Measurements from ENCODE around the gene EIF3F.

Gene EIF3F

DNA sequence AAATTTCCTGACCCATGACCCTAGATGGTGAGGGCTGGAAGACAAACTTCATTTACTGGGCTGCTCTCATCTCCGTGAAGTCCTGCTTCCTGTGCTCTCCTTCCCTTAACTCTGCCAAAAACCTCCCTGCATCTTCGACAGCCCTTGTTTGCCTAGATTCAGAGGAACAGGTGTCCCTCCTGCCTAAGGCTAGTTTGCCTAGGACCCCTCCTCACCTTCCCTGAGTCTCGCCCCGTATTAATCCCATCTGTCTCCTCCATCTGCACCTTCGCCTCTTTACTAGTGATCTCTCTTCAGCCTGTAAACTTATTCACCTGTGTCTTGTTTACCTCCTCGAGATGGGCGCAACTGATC lies 33.1 kb downstream of the EIF3F start:
- Histone ChIP-seq H3K4me1 (ENCODE audit: control insufficient read depth, insufficient read depth, low read length) (peaks cover 10% of the 10 kb centered on the region; the same call in 1 of the 2 replicates), H3K27ac (ENCODE audit: low read length) (no peak overlapping the region), H3K9me3 (ENCODE audit: control insufficient read depth, insufficient read depth, low read length) (no peaks in the 10 kb centered on the region), H3K27me3 (ENCODE audit: control insufficient read depth, insufficient read depth, low read length) (peaks cover 33% of the 10 kb centered on the region), H3K36me3 (ENCODE audit: control insufficient read depth, insufficient read depth, low read length) (no peaks in the 10 kb centered on the region), H3K4me3 (ENCODE audit: low read length) (no peak overlapping the region)
- no peak for DNase-seq (ENCODE audit: low read depth, low spot score)
- WGBS (ENCODE audit: insufficient coverage, insufficient read length): no CpG with 5 or more reads among the region's 7 CpGs

DNA sequence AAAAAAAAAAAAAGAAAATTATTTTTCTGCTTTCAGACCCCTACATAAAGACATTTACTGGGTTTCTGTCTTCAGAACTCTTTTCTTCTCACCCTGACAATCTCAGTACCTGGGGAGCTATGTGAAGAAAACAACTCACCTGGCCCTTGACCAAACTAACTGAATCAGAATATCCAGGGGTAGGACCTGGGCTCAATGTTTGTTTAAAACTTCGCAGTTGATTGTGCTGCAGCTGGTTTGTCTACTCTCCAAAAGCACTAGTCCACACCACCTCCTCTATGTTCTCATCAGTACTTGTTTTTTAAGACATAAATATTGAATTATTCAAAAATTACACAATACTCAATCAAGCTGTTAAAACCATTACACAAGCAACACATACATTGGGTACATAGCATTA lies 34.8 kb downstream of the EIF3F start:
- no CpG with 5 or more reads among the region's 1 CpG for WGBS (ENCODE audit: insufficient coverage, insufficient read length)
- no peak for DNase-seq (ENCODE audit: low read depth, low spot score)
- Histone ChIP-seq H3K4me1 (ENCODE audit: control insufficient read depth, insufficient read depth, low read length) (peaks cover 5% of the 10 kb centered on the region; the same call in 1 of the 2 replicates), H3K4me3 (ENCODE audit: low read length) (no peak overlapping the region), H3K9me3 (ENCODE audit: control insufficient read depth, insufficient read depth, low read length) (no peaks in the 10 kb centered on the region), H3K27me3 (ENCODE audit: control insufficient read depth, insufficient read depth, low read length) (peaks cover 28% of the 10 kb centered on the region), H3K36me3 (ENCODE audit: control insufficient read depth, insufficient read depth, low read length) (no peaks in the 10 kb centered on the region), H3K27ac (ENCODE audit: low read length) (no peak overlapping the region)

DNA sequence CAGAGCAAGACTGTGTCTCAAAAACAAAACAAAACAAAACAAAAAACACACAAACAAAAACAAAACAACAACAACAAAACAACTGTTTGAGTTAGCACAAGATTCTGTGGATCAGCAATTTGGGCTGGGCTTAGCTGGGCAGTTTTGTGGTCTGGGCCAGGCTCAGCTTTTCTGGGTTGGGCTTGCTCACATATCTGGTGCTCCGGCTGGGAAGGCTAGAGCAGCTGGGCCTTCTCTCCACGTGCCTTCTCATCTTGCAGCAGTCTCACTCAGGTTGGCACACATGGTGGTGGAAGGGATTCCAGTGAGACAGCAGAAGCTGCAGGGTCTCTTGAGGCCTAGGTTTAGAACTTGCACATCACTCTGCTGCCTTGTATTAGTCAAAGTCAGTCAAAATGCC lies 35.7 kb downstream of the EIF3F start:
- H3K9me3 ChIP-seq (ENCODE audit: control insufficient read depth, insufficient read depth, low read length): no peaks in the 10 kb centered on the region
- peaks cover 19% of the 10 kb centered on the region for H3K27me3 ChIP-seq (ENCODE audit: control insufficient read depth, insufficient read depth, low read length)
- DNase-seq (ENCODE audit: low read depth, low spot score): no peak
- H3K27ac ChIP-seq (ENCODE audit: low read length): no peak overlapping the region
- H3K36me3 ChIP-seq (ENCODE audit: control insufficient read depth, insufficient read depth, low read length): no peaks in the 10 kb centered on the region
- H3K4me3 ChIP-seq (ENCODE audit: low read length): no peak overlapping the region
- WGBS (ENCODE audit: insufficient coverage, insufficient read length): no CpG with 5 or more reads among the region's 2 CpGs
- H3K4me1 ChIP-seq (ENCODE audit: control insufficient read depth, insufficient read depth, low read length): peaks cover 5% of the 10 kb centered on the region; the same call in 1 of the 2 replicates

DNA sequence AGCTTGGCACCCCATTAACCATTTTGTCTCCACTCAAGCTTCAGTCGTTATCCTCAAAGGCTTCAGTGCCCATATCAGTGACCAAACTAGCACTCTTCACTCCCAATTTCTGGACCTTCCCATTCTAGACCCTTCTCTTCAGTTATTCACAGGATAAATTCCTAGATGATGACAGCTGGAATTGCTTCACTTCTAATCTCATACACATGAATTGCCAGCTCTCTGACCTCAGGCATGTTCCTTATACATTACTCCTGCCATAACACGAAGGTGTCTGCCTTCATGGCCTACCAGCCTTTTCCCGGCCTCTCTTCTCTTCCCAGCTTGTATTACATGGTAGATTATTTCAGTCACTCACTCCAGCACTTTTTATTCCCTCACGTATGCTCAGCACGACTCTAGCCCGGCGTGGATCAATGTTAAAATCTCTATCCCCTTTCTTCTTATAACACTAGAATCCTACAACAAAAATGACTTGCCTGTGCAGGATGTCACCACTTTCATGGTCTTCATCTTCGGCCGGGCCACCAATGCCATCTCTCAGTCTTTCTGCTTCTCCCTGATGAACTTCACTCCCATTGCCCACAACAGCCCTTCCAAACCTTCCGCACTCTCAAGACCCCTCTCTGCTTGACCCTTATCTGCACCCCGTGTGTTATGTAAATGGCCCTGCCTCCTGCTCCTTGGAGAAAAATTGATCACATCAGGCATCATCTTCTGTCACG lies 36.9 kb downstream of the EIF3F start:
- DNase-seq (ENCODE audit: low read depth, low spot score): no peak

DNA sequence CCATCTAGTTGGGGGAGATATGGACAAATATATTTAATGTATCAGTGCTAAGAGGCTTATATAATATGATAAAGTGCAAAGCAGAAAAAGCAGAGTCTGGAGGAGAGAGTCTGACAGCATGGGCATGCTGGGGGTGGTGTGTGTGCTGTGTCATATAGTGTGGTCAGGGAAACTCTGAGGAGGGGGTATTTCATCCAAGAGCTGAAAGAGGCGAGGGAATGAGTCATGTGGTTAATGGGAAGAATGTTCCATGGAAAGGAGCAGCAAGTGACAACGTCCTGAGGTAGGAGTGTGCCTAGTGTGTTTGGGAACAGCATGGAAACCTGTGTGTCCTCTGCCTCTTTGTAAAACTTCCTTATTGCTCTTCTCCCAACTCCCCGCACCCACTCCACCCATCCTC lies 38.0 kb downstream of the EIF3F start:
- WGBS (ENCODE audit: insufficient coverage, insufficient read length): no CpG with 5 or more reads among the region's 3 CpGs
- H3K9me3 ChIP-seq (ENCODE audit: control insufficient read depth, insufficient read depth, low read length): no peaks in the 10 kb centered on the region
- peaks cover 6% of the 10 kb centered on the region for H3K27me3 ChIP-seq (ENCODE audit: control insufficient read depth, insufficient read depth, low read length)
- H3K4me3 ChIP-seq (ENCODE audit: low read length): no peak overlapping the region
- no peaks in the 10 kb centered on the region for H3K4me1 ChIP-seq (ENCODE audit: control insufficient read depth, insufficient read depth, low read length)
- no peaks in the 10 kb centered on the region for H3K36me3 ChIP-seq (ENCODE audit: control insufficient read depth, insufficient read depth, low read length)
- H3K27ac ChIP-seq (ENCODE audit: low read length): no peak overlapping the region
- no peak for DNase-seq (ENCODE audit: low read depth, low spot score)

More for the DNA sequence above, 36.9 kb downstream of the EIF3F start:
- H3K4me1 ChIP-seq (ENCODE audit: control insufficient read depth, insufficient read depth, low read length): 0 out of 2 replicates have a peak, but pooled peaks cover 1% of the 10 kb centered on the region
- H3K36me3 ChIP-seq (ENCODE audit: control insufficient read depth, insufficient read depth, low read length): no peaks in the 10 kb centered on the region
- H3K4me3 ChIP-seq (ENCODE audit: low read length): no peak overlapping the region
- peaks cover 11% of the 10 kb centered on the region for H3K27me3 ChIP-seq (ENCODE audit: control insufficient read depth, insufficient read depth, low read length)
- H3K27ac ChIP-seq (ENCODE audit: low read length): no peak overlapping the region
- no peaks in the 10 kb centered on the region for H3K9me3 ChIP-seq (ENCODE audit: control insufficient read depth, insufficient read depth, low read length)
- no CpG with 5 or more reads among the region's 12 CpGs for WGBS (ENCODE audit: insufficient coverage, insufficient read length)

DNA sequence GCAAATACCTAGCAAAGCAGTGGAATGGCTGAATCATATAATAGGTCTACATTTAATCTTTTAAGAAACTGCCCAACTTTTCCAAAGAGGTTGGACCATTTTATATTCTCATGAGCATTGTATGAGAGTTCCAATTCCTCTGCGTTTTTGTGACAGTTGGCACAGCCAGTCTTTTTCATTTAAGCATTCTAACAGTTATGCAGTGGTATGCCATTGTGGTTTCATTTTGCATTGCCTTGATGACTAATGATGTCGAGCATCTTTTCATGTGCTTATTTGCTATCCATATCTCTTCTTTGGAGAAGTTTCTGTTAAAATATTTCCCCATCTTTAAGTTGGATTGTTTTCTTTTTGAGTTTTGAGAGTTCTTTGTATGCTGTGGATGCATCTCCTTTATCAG lies 38.7 kb downstream of the EIF3F start:
- no peak for DNase-seq (ENCODE audit: low read depth, low spot score)
- no peaks in the 10 kb centered on the region for H3K4me1 ChIP-seq (ENCODE audit: control insufficient read depth, insufficient read depth, low read length)
- H3K4me3 ChIP-seq (ENCODE audit: low read length): no peak overlapping the region
- WGBS (ENCODE audit: insufficient coverage, insufficient read length): no CpG with 5 or more reads among the region's 2 CpGs
- H3K27ac ChIP-seq (ENCODE audit: low read length): no peak overlapping the region
- no peaks in the 10 kb centered on the region; the same call in 1 of the 2 replicates for H3K27me3 ChIP-seq (ENCODE audit: control insufficient read depth, insufficient read depth, low read length)
- H3K9me3 ChIP-seq (ENCODE audit: control insufficient read depth, insufficient read depth, low read length): no peaks in the 10 kb centered on the region
- no peaks in the 10 kb centered on the region for H3K36me3 ChIP-seq (ENCODE audit: control insufficient read depth, insufficient read depth, low read length)

DNA sequence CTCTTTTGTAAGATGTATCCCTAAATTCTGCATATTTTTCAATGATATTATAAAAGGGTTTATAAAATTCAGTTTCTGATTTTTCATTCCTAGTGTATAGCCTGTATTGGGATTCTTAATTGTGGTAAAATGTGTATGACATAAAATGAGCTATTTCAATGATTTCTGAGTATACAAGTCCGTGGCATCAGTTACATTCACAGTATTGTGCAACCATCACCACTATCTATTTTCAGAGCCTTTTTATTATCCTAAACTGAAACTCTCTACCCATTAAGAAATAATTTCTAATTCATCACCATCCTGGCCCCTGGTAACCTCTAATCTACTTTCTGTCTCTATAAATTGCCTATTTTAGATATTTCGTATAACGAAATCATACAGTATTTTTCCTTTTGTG lies 39.8 kb downstream of the EIF3F start:
- Histone ChIP-seq H3K4me3 (ENCODE audit: low read length) (no peak overlapping the region), H3K27me3 (ENCODE audit: control insufficient read depth, insufficient read depth, low read length) (no peaks in the 10 kb centered on the region), H3K4me1 (ENCODE audit: control insufficient read depth, insufficient read depth, low read length) (no peaks in the 10 kb centered on the region)

DNA sequence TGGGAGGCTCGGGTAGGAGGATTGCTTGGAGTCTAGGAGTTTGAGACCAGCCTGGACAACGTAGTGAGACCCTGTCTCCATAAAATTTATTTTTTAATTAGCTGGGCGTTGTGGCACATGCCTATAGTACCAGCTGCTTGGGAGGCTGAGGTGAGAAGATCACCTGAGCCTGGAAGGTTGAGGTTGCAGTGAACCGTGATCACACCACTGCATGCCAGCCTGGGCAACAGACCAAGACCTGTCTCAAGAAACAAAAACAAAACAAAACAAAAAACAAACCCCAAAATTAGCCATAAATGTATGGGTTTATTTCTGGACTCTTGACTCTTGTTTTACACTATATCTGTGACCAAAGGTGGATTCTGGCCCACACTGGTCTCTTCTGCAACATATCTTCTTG lies 41.6 kb downstream of the EIF3F start:
- Histone ChIP-seq H3K36me3 (ENCODE audit: control insufficient read depth, insufficient read depth, low read length) (no peaks in the 10 kb centered on the region), H3K9me3 (ENCODE audit: control insufficient read depth, insufficient read depth, low read length) (no peaks in the 10 kb centered on the region), H3K4me1 (ENCODE audit: control insufficient read depth, insufficient read depth, low read length) (no peaks in the 10 kb centered on the region), H3K4me3 (ENCODE audit: low read length) (no peak overlapping the region), H3K27ac (ENCODE audit: low read length) (no peak overlapping the region), H3K27me3 (ENCODE audit: control insufficient read depth, insufficient read depth, low read length) (no peaks in the 10 kb centered on the region)
- WGBS (ENCODE audit: insufficient coverage, insufficient read length): no CpG with 5 or more reads among the region's 4 CpGs
- DNase-seq (ENCODE audit: low read depth, low spot score): no peak

More for the DNA sequence above, 39.8 kb downstream of the EIF3F start:
- no peak overlapping the region for H3K27ac ChIP-seq (ENCODE audit: low read length)
- H3K36me3 ChIP-seq (ENCODE audit: control insufficient read depth, insufficient read depth, low read length): no peaks in the 10 kb centered on the region
- DNase-seq (ENCODE audit: low read depth, low spot score): no peak
- H3K9me3 ChIP-seq (ENCODE audit: control insufficient read depth, insufficient read depth, low read length): no peaks in the 10 kb centered on the region
- WGBS (ENCODE audit: insufficient coverage, insufficient read length): no CpG with 5 or more reads among the region's 3 CpGs

DNA sequence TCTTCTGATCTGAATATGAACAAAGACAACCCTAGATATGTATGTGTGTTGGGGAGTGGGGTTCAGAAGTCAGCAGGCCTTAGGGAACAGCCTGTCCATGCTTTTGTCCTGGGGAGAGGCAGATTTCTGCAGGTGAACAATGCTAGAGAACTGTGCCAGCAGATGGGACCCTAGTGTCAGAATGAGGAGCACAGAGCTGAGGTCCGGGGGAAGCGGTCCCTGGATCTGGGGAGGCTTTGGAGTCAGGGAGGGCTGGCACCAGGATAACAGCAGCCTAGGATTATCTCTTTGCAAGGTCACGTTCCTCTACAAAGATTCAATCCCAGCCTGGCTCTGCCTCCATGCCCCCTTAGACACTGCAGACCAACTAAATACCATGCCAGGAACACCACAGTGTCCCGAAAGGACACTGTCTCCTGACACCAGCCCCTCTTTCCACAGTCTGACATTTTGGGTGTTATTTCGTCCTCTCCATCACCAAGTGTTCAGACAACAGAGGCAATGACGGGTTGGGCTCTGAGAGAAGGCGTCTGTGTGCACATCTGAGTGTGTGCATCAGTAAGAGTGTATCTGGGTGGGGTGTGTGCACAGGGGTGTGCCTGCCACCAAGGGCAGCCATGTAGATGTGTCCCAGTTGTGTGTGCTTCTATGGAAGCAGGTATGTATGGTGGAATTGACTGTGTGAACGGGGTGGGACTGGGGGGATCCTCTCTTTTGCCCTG lies 43.5 kb downstream of the EIF3F start:
- no peak for DNase-seq (ENCODE audit: low read depth, low spot score)
- Histone ChIP-seq H3K4me3 (ENCODE audit: low read length) (no peak overlapping the region), H3K4me1 (ENCODE audit: control insufficient read depth, insufficient read depth, low read length) (no peaks in the 10 kb centered on the region), H3K27ac (ENCODE audit: low read length) (no peak overlapping the region), H3K9me3 (ENCODE audit: control insufficient read depth, insufficient read depth, low read length) (no peaks in the 10 kb centered on the region), H3K27me3 (ENCODE audit: control insufficient read depth, insufficient read depth, low read length) (no peaks in the 10 kb centered on the region), H3K36me3 (ENCODE audit: control insufficient read depth, insufficient read depth, low read length) (no peaks in the 10 kb centered on the region)
- WGBS (ENCODE audit: insufficient coverage, insufficient read length): no CpG with 5 or more reads among the region's 8 CpGs

DNA sequence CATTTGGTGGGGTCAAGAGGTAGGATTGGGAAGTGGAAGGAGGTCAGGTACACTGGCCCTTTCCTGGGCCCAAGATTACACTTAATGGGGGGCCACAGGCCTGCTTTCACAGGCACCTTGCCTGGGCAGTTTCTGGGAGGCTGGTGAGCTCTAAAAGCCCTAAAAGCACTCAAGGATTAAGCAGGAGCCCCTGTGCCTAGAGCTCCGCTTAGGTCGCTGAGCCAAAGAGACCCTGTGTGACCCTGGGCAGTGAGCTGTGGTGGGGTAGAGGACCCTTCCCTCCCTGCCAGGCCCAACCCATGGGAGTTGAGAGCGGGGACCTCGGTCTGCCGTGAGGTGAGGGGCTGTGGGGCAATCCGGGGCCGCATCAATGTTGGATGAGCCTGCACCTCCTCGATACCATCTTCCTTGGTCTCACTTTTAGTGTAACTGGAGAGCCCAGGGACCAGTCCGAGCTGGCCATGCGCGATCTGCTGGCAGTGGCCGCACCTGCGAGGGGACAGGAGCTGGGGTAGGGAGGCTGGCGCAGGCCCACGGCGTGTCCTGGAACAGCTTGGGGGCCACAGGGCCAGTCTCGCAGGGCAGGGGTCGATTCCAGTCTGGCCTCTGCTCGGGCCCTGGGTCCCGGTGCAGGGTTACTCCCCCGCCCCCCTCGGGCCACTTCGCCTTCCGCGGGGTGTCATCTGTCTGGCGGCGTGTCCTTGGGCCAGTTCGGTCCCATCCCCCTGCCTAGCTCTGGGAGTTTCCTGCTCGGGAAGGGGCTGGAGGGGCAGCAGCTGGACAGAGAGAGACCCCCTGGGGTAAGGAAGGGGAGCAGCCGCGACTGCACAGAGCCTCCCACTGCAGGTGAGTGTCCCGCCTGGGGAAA lies 44.3 kb downstream of the EIF3F start:
- Histone ChIP-seq H3K4me1 (ENCODE audit: control insufficient read depth, insufficient read depth, low read length) (no peaks in the 10 kb centered on the region), H3K27ac (ENCODE audit: low read length) (no peak overlapping the region), H3K27me3 (ENCODE audit: control insufficient read depth, insufficient read depth, low read length) (no peaks in the 10 kb centered on the region), H3K36me3 (ENCODE audit: control insufficient read depth, insufficient read depth, low read length) (no peaks in the 10 kb centered on the region), H3K4me3 (ENCODE audit: low read length) (no peak overlapping the region), H3K9me3 (ENCODE audit: control insufficient read depth, insufficient read depth, low read length) (no peaks in the 10 kb centered on the region)
- no peak for DNase-seq (ENCODE audit: low read depth, low spot score)
- no CpG with 5 or more reads among the region's 32 CpGs for WGBS (ENCODE audit: insufficient coverage, insufficient read length)

Data from iPS DF 6.9 (cell line).